ENCODE data around the gene LRRIQ1.
"Not testable (repeated sequence)": the region's sequence is repeated elsewhere in the genome, so short reads cannot be mapped to it uniquely, and the experiment has no call there.

LRRIQ1 gene

GRCh38 chr12:85203809-85204208 is 167.7 kb downstream of the LRRIQ1 start:
- H3K27me3 ChIP-seq (ENCODE audit: control insufficient read depth, low read length); H3K4me3 ChIP-seq (ENCODE audit: low read length); H3K9me3 ChIP-seq (ENCODE audit: control insufficient read depth, insufficient read depth, low read length); H3K79me2 ChIP-seq (ENCODE audit: control insufficient read depth, low read length); H3K36me3 ChIP-seq (ENCODE audit: control insufficient read depth, low read length); H3K27ac ChIP-seq (ENCODE audit: low read depth, low read length); H3K4me1 ChIP-seq (ENCODE audit: control insufficient read depth, low read length); H3F3A ChIP-seq (ENCODE audit: control insufficient read depth, insufficient read depth); H4K20me1 ChIP-seq (ENCODE audit: control insufficient read depth, insufficient read depth, low read depth, low read length); H3K9me2 ChIP-seq (replicated peaks; ENCODE audit: control insufficient read depth, low read length); H3K4me2 ChIP-seq (ENCODE audit: low read length): not testable (repeated sequence)

GRCh38 chr12:85206543-85206942 is 170.4 kb downstream of the LRRIQ1 start:
- Histone ChIP-seq H3K4me1 (ENCODE audit: control insufficient read depth, low read length) (no peaks in the 10 kb centered on the region), H3K9me2 (replicated peaks; ENCODE audit: control insufficient read depth, low read length) (no peaks in the 10 kb centered on the region), H3K4me2 (ENCODE audit: low read length) (no peak overlapping the region), H3K27ac (ENCODE audit: low read depth, low read length) (no peak overlapping the region), H3K4me3 (ENCODE audit: low read length) (no peak overlapping the region), H3K27me3 (ENCODE audit: control insufficient read depth, low read length) (no peaks in the 10 kb centered on the region), H3K79me2 (ENCODE audit: control insufficient read depth, low read length) (no peaks in the 10 kb centered on the region), H4K20me1 (ENCODE audit: control insufficient read depth, insufficient read depth, low read depth, low read length) (no peaks in the 10 kb centered on the region), H3F3A (ENCODE audit: control insufficient read depth, insufficient read depth) (no peaks in the 10 kb centered on the region), H3K9me3 (ENCODE audit: control insufficient read depth, insufficient read depth, low read length) (peaks cover 5% of the 10 kb centered on the region; the same call in 1 of the 2 replicates), H3K36me3 (ENCODE audit: control insufficient read depth, low read length) (no peaks in the 10 kb centered on the region)
- TF ChIP-seq CTCF (IDR thresholded peaks at IDR 0.05; ENCODE audit: low read depth, low read length, poor library complexity, severe bottlenecking) (no peak), EZH2phosphoT487 (IDR thresholded peaks at IDR 0.05; ENCODE audit: borderline replicate concordance, low read length) (no peak)

- not testable (repeated sequence) for H3F3A ChIP-seq (ENCODE audit: control insufficient read depth, insufficient read depth); H3K27ac ChIP-seq (ENCODE audit: low read depth, low read length); H3K4me3 ChIP-seq (ENCODE audit: low read length); H3K9me3 ChIP-seq (ENCODE audit: control insufficient read depth, insufficient read depth, low read length); H4K20me1 ChIP-seq (ENCODE audit: control insufficient read depth, insufficient read depth, low read depth, low read length); H3K79me2 ChIP-seq (ENCODE audit: control insufficient read depth, low read length); H3K4me2 ChIP-seq (ENCODE audit: low read length); H3K36me3 ChIP-seq (ENCODE audit: control insufficient read depth, low read length); H3K27me3 ChIP-seq (ENCODE audit: control insufficient read depth, low read length); H3K4me1 ChIP-seq (ENCODE audit: control insufficient read depth, low read length); H3K9me2 ChIP-seq (replicated peaks; ENCODE audit: control insufficient read depth, low read length)
These were observed 188.2 kb downstream of the LRRIQ1 start for GRCh38 chr12:85224339-85224738.

GRCh38 chr12:85225501-85225900 is 189.3 kb downstream of the LRRIQ1 start:
- no peaks in the 10 kb centered on the region for H3K9me2 ChIP-seq (replicated peaks; ENCODE audit: control insufficient read depth, low read length)
- H3K4me2 ChIP-seq (ENCODE audit: low read length): no peak overlapping the region
- no peaks in the 10 kb centered on the region for H3K27me3 ChIP-seq (ENCODE audit: control insufficient read depth, low read length)
- H4K20me1 ChIP-seq (ENCODE audit: control insufficient read depth, insufficient read depth, low read depth, low read length): no peaks in the 10 kb centered on the region
- no peaks in the 10 kb centered on the region for H3F3A ChIP-seq (ENCODE audit: control insufficient read depth, insufficient read depth)
- H3K4me1 ChIP-seq (ENCODE audit: control insufficient read depth, low read length): no peaks in the 10 kb centered on the region
- TF ChIP-seq EZH2phosphoT487 (IDR thresholded peaks at IDR 0.05; ENCODE audit: borderline replicate concordance, low read length) (no peak), CTCF (IDR thresholded peaks at IDR 0.05; ENCODE audit: low read depth, low read length, poor library complexity, severe bottlenecking) (no peak)
- no peaks in the 10 kb centered on the region for H3K9me3 ChIP-seq (ENCODE audit: control insufficient read depth, insufficient read depth, low read length)
- H3K79me2 ChIP-seq (ENCODE audit: control insufficient read depth, low read length): no peaks in the 10 kb centered on the region
- no peak overlapping the region for H3K4me3 ChIP-seq (ENCODE audit: low read length)
- no peak overlapping the region for H3K27ac ChIP-seq (ENCODE audit: low read depth, low read length)
- H3K36me3 ChIP-seq (ENCODE audit: control insufficient read depth, low read length): no peaks in the 10 kb centered on the region
